ENCODE results near the gene CD164L2. TPM values are rescaled to one million over a fixed set of nuclear protein-coding genes. Genes with fewer than 3 reads are reported as not detected.
"Not testable (repeated sequence)": the region's sequence is repeated elsewhere in the genome, so short reads cannot be mapped to it uniquely, and the experiment has no call there.

CD164L2 gene
- total RNA-seq = 0.29 TPM in 1 of 2 replicates, not detected in the other

GRCh38 chr1:27383039-27383605, at the start of gene CD164L2:
Gene CD164L2, minus strand, starts transcription at chr1:27383333. Its CDS starts 94 bp downstream, at chr1:27383239.
- no peak for DNase-seq (ENCODE audit: low read depth)
- TF ChIP-seq CTCF (IDR thresholded peaks at IDR 0.05; ENCODE audit: insufficient read depth, low read length, poor library complexity, severe bottlenecking) = no peak
- Histone ChIP-seq H3K4me3 (ENCODE audit: low read depth, low read length) (no peak within 1 kb of the TSS), H3K27me3 (ENCODE audit: control insufficient read depth, insufficient read depth, low read length) (peaks cover 18% of the 10 kb centered on the region), H3K36me3 (ENCODE audit: control insufficient read depth, insufficient read depth, low read length) (no peaks in the 10 kb centered on the region)

GRCh38 chr1:27432725-27433124, 49.6 kb upstream of the CD164L2 start:
- not testable (repeated sequence) for DNase-seq (ENCODE audit: low read depth); H3K27me3 ChIP-seq (ENCODE audit: control insufficient read depth, insufficient read depth, low read length); H3K36me3 ChIP-seq (ENCODE audit: control insufficient read depth, insufficient read depth, low read length); H3K4me3 ChIP-seq (ENCODE audit: low read depth, low read length)

- DNase-seq (ENCODE audit: low read depth) = no peak
- Histone ChIP-seq H3K27me3 (ENCODE audit: control insufficient read depth, insufficient read depth, low read length) (no peaks in the 10 kb centered on the region), H3K4me3 (ENCODE audit: low read depth, low read length) (no peak overlapping the region), H3K36me3 (ENCODE audit: control insufficient read depth, insufficient read depth, low read length) (no peaks in the 10 kb centered on the region)
- no peak for TF ChIP-seq CTCF (IDR thresholded peaks at IDR 0.05; ENCODE audit: insufficient read depth, low read length, poor library complexity, severe bottlenecking)
These were observed 48.4 kb upstream of the CD164L2 start for GRCh38 chr1:27431601-27431940.

GRCh38 chr1:27430903-27431600, 47.9 kb upstream of the CD164L2 start:
- no peaks in the 10 kb centered on the region for H3K27me3 ChIP-seq (ENCODE audit: control insufficient read depth, insufficient read depth, low read length)
- no peaks in the 10 kb centered on the region for H3K36me3 ChIP-seq (ENCODE audit: control insufficient read depth, insufficient read depth, low read length)
- TF ChIP-seq CTCF (IDR thresholded peaks at IDR 0.05; ENCODE audit: insufficient read depth, low read length, poor library complexity, severe bottlenecking) = no peak
- DNase-seq (ENCODE audit: low read depth) = no peak
- H3K4me3 ChIP-seq (ENCODE audit: low read depth, low read length) = no peak overlapping the region

- no peak for DNase-seq (ENCODE audit: low read depth)
- Histone ChIP-seq H3K4me3 (ENCODE audit: low read depth, low read length) (no peak overlapping the region), H3K27me3 (ENCODE audit: control insufficient read depth, insufficient read depth, low read length) (no peaks in the 10 kb centered on the region), H3K36me3 (ENCODE audit: control insufficient read depth, insufficient read depth, low read length) (no peaks in the 10 kb centered on the region)
- no peak for TF ChIP-seq CTCF (IDR thresholded peaks at IDR 0.05; ENCODE audit: insufficient read depth, low read length, poor library complexity, severe bottlenecking)
These were observed 45.9 kb upstream of the CD164L2 start for GRCh38 chr1:27429029-27429425.

- Histone ChIP-seq H3K27me3 (ENCODE audit: control insufficient read depth, insufficient read depth, low read length) (no peaks in the 10 kb centered on the region), H3K36me3 (ENCODE audit: control insufficient read depth, insufficient read depth, low read length) (no peaks in the 10 kb centered on the region), H3K4me3 (ENCODE audit: low read depth, low read length) (no peak overlapping the region)
- no peak for DNase-seq (ENCODE audit: low read depth)
- TF ChIP-seq CTCF (IDR thresholded peaks at IDR 0.05; ENCODE audit: insufficient read depth, low read length, poor library complexity, severe bottlenecking) = no peak
These were observed 45.3 kb upstream of the CD164L2 start for GRCh38 chr1:27428316-27429028.

Data from kidney epithelial cell (primary cell).